ENCODE results near the gene RAPGEF1. TPM values are rescaled to one million over a fixed set of nuclear protein-coding genes. Genes with fewer than 3 reads are reported as not detected.

RAPGEF1 gene
- total and polyA plus RNA-seq, 9 donors, result 17.0 to 64.4 (median 36.4) TPM

DNA sequence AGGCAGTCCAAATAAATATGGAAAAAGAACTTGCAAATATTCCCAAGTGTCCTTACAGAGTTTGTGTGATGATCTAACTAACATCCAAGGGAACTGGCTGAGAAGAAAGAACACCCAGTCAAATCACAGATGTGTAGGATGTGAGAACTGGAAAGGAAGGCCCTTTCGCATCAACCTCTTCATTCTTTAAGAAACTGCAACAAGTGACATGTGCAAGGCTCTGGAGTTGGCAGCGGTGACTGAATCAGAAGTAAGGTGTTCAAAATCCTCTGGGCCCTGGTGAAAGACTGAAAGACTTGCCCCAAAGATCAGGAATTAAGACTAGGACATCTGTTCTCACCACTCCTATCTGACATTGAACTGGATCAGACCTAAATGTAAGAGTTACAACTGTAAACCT is 88.7 kb downstream of the RAPGEF1 start:
- TF ChIP-seq POLR2A (IDR thresholded peaks at IDR 0.05), result no peak
- TF ChIP-seq EP300 (IDR thresholded peaks at IDR 0.05), result no peak
- TF ChIP-seq, protein P1, sequence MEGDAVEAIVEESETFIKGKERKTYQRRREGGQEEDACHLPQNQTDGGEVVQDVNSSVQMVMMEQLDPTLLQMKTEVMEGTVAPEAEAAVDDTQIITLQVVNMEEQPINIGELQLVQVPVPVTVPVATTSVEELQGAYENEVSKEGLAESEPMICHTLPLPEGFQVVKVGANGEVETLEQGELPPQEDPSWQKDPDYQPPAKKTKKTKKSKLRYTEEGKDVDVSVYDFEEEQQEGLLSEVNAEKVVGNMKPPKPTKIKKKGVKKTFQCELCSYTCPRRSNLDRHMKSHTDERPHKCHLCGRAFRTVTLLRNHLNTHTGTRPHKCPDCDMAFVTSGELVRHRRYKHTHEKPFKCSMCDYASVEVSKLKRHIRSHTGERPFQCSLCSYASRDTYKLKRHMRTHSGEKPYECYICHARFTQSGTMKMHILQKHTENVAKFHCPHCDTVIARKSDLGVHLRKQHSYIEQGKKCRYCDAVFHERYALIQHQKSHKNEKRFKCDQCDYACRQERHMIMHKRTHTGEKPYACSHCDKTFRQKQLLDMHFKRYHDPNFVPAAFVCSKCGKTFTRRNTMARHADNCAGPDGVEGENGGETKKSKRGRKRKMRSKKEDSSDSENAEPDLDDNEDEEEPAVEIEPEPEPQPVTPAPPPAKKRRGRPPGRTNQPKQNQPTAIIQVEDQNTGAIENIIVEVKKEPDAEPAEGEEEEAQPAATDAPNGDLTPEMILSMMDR (IDR thresholded peaks at IDR 0.05), result no peak
- no peaks in the 10 kb centered on the region for H3K27me3 ChIP-seq
- intact Hi-C loops (cut with DNase I), result no loop called here
- 87 to 98% (median 92%) methylated on average over 2 of the region's 2 CpGs for WGBS, 3 donors
- H3K9me3 ChIP-seq, result no peaks in the 10 kb centered on the region
- H3K36me3 ChIP-seq, result no peaks in the 10 kb centered on the region
- H3K4me3 ChIP-seq, result no peak overlapping the region
- no peak for DNase-seq
- H3K27ac ChIP-seq, result peak overlapping the region in 1 of 2 donors; percentile 46
- H3K4me1 ChIP-seq (ENCODE audit: insufficient read depth), result peaks cover 23% of the 10 kb centered on the region

DNA sequence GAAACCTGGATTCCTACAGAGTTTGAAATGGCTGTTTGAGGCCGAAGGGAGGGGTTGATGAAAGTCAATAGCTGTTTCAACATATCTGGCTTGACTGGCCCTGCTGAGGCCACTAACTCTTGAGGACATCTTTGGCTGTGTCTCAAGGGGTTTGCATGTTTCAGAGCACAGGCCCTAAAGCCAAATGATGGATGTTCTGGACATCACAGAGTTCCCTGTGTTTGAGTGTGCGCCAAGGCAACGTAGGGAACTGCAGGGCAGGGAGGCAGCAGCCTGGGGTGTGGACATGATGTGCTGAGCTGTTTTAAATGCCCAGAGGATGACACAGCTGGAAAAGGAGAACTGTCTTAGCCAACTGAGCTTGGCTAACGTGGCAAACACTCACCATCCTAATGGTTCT is 89.6 kb downstream of the RAPGEF1 start:
- Histone ChIP-seq H3K27ac (no peak overlapping the region), H3K4me3 (no peak overlapping the region), H3K36me3 (no peaks in the 10 kb centered on the region), H3K4me1 (ENCODE audit: insufficient read depth) (peaks cover 23% of the 10 kb centered on the region), H3K9me3 (no peaks in the 10 kb centered on the region), H3K27me3 (no peaks in the 10 kb centered on the region)
- DNase-seq, result no peak
- 84 to 92% (median 86%) methylated on average over 4 of the region's 4 CpGs for WGBS, 3 donors
- intact Hi-C loops (cut with DNase I), result no loop called here
- TF ChIP-seq, protein P1 (IDR thresholded peaks at IDR 0.05), result no peak
- no peak for TF ChIP-seq EP300 (IDR thresholded peaks at IDR 0.05)
- no peak for TF ChIP-seq POLR2A (IDR thresholded peaks at IDR 0.05)

DNA sequence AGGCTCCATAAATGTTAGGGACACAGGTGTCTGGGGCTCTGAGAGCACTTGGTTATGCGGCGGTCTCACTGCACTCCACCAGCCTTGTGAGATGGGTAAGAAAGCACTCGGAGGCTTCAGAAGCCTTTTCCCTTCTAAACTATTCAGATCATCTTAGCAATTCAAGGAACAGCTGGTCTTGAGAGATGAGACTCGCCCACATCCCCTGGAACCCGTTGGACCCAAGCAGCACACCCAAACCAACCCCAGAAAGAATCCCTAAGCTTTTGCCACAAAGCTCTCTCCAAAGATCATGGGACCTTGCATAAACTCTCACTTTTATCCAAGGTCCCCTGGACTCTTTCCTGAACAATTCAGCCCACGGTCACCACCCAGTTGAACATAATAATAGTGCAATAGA is 90.2 kb downstream of the RAPGEF1 start:
- Histone ChIP-seq H3K27ac (no peak overlapping the region), H3K36me3 (no peaks in the 10 kb centered on the region), H3K4me3 (no peak overlapping the region), H3K9me3 (no peaks in the 10 kb centered on the region), H3K27me3 (no peaks in the 10 kb centered on the region), H3K4me1 (ENCODE audit: insufficient read depth) (peaks cover 19% of the 10 kb centered on the region)
- WGBS, 3 donors, result 92 to 94% (median 92%) methylated on average over 6 of the region's 6 CpGs
- intact Hi-C loops (cut with DNase I), result no loop called here
- no peak for DNase-seq
- TF ChIP-seq, protein P1 (IDR thresholded peaks at IDR 0.05), result no peak
- TF ChIP-seq EP300 (IDR thresholded peaks at IDR 0.05) (no peak), POLR2A (IDR thresholded peaks at IDR 0.05) (no peak)

DNA sequence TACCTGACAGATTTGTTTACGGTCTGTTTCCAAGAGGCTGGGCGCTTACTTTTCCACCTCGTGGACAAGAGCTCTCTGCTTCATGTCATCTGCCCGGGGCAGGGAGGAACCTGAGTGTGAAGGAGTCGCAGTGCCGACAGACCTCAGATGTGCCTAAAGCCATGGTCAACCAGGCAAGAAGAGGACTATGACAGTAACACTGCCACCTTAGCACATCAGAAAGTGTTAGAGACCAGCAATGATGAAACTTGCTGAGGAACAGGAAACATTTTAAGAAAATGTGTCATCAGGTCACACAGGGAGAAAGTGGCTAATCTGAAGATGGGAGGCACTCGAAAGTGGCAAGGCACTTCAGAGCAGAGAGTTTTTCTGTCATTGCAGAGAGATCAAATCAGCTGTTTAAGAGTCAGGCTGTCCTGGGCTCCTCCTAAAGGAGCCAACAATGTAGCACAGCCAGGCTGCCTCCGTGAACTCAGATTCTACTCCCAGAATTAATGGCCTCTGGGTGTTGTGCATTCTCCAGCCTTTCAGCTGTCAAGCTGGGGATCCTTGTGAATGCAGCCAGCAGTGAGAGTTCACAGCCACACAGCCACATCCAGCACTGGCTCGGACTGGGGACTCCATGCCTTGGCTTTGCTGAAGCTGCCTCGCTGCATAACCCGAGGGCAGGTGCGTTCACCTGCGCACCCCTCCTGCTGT is 94.6 kb downstream of the RAPGEF1 start:
- H3K4me3 ChIP-seq, result no peak overlapping the region
- intact Hi-C loops (cut with DNase I), result no loop called here
- H3K9me3 ChIP-seq, result no peaks in the 10 kb centered on the region
- DNase-seq, result no peak
- 85 to 91% (median 91%) methylated on average over 13 of the region's 13 CpGs for WGBS, 3 donors
- H3K36me3 ChIP-seq, result no peaks in the 10 kb centered on the region
- H3K27me3 ChIP-seq, result no peaks in the 10 kb centered on the region
- TF ChIP-seq POLR2A (IDR thresholded peaks at IDR 0.05), result no peak
- TF ChIP-seq, protein P1 (IDR thresholded peaks at IDR 0.05), result no peak
- no peak for TF ChIP-seq EP300 (IDR thresholded peaks at IDR 0.05)
- no peak overlapping the region for H3K27ac ChIP-seq
- H3K4me1 ChIP-seq (ENCODE audit: insufficient read depth), result peaks cover under 1% of the 10 kb centered on the region

All from ovary (tissue), 9 donors.